HG03354 (cell line): Measurements from ENCODE around the gene TMX1.

ENCODE experiments used
- ATAC-seq: cut with Tn5 transposase; IDR thresholded peaks from one replicate; pipeline ENCODE4 v1.9.1; 2021; ENCODE audit warnings: mild to moderate bottlenecking; ENCODE audit not compliant: unreplicated experiment, poor library complexity, severe bottlenecking

TMX1 gene

GRCh38 chr14:51240804-51241380, 845 bp downstream of the TMX1 start:
- ATAC-seq = no peak

- no peak for ATAC-seq
These were observed 2.8 kb downstream of the TMX1 start for GRCh38 chr14:51242545-51243490.

DNA sequence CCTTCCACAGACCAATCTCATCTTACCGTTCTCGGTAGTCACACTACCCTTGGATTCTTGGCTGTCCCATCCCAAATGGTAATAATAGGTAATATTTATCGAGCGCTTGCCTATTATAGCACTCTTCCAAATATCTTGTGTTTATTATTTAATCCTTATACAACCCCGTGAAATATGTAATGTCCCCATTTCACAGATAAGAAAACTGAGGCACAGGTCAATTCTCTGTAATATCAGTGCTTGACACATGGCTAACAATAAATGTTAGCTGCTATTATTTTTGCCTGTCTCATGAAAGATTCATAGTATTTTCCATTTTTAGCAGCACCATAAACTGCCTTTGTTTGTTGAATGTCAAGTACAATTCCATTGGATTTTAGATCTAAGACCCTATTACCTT, 4.5 kb downstream of the TMX1 start:
- ATAC-seq = no peak

DNA sequence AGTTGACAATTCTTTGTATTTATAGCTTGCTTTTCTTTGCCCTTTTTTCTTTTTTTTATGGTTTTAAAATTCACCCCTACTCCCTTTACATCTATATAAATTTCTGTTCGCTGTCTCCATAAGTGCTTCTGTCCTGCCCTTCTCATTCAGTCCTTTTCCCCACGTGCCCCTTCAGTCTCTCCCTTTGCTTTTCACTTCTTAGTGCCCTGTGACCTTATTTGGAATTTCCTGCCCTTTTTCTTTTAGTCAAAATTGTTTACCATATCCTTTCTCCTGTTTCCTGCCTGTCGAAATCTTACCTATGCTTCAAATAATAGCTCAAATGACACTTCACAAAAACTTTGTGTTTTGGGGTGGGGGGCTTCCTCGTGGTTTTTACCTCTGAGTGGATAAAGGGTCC, 6.0 kb downstream of the TMX1 start:
- ATAC-seq = no peak

- peak; percentile 83 for ATAC-seq
These were observed 8.3 kb downstream of the TMX1 start for GRCh38 chr14:51248016-51248987.

DNA sequence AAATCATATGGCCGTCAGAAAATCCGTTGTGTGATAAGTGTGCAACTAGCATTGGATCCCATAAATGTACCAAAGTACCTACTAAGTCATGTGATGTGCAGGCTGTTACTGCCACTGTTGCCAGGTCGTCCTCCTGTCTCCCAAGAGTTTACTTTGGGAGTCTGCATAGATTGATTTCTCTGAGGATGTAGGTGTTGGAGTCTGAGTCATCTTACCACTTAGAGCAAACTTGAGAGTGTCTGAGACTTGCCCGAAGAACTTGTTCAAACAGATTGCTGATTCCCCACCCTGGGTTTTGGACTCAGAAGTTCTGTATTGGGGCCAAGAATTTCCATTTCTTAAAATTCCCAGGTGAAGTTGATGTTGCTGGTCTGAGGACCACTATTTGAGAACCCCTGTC, 11.4 kb downstream of the TMX1 start:
- no peak for ATAC-seq

DNA sequence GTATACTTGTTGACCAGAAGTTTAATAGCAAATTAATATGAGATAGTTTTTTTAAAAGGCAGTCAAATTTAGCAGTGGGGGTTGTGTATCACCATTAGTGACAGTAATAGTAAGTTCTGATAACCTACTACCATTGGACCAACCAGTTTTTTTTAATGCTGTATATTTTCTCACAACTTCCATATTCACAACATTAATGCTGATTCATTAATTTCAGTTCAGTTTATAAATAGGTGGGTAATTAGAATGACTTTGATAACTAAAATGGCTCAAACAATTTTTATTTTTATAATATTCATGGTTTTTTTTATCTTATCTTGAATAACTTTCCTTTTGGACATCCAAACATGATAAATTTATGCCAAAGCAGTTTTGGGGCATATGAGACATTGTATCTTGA, 13.8 kb downstream of the TMX1 start:
- ATAC-seq = no peak

DNA sequence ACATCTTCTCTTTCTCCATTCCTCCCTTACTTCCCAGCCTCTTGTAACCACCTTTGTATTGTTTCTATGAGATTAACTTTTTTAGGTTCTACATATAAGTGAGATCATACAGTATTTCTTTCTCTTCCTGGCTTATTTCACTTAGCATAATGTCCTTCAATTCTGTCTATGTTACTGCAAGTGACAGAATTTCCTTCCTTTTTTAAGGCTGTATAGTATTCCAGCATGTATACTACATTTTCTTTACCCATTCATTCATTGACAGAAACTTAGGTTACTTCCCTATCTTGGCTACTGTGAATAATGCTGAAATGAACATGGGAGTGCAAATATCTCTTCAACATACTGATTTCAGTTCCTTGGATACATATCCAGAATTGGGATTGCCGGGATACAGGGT, 18.2 kb downstream of the TMX1 start:
- ATAC-seq = no peak

GRCh38 chr14:51258788-51259187, 18.7 kb downstream of the TMX1 start:
- ATAC-seq = no peak

GRCh38 chr14:51260225-51260624, 20.2 kb downstream of the TMX1 start:
- no peak for ATAC-seq

- ATAC-seq = no peak
These were observed 21.1 kb downstream of the TMX1 start for GRCh38 chr14:51261151-51261550.

DNA sequence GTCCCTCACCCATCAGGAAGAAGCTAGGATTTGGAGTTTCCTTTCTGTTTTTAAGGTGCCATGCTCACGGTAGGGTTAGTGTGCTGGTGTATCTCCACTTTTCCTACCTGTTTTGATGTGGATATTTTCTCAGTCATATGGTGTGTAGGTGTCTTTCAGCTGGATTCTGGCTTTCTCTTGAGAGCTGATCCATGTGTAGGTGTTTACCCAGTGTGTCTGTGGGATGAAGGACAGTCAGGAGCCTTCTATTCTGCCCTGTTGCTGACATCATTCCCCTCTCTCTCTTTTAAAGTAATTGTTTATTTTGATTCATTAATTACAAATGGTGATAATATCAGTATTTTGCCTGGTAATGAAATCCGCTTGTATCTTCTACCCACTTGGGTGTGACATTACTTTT, 22.8 kb downstream of the TMX1 start:
- no peak for ATAC-seq

DNA sequence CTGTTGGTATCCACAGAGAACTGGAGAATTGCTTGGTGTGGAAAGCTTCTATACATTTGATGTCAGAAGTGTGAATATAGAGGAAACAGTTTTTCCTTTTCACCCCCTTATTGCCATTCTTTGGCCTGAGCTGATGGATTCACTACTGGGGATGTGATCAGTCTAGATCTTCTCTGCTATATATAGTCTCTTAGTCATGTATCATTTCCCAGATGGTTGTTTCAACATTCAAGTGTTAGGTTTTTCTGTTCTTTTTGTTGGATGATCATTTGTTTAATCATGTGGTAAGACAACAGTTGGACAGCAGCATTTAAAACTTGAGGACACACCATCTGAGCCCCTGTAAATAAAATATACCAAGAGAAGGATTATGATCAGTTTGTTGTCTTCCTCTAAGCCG, 29.6 kb downstream of the TMX1 start:
- ATAC-seq = no peak

- ATAC-seq = no peak
These were observed 36.6 kb downstream of the TMX1 start for GRCh38 chr14:51276605-51277004.

DNA sequence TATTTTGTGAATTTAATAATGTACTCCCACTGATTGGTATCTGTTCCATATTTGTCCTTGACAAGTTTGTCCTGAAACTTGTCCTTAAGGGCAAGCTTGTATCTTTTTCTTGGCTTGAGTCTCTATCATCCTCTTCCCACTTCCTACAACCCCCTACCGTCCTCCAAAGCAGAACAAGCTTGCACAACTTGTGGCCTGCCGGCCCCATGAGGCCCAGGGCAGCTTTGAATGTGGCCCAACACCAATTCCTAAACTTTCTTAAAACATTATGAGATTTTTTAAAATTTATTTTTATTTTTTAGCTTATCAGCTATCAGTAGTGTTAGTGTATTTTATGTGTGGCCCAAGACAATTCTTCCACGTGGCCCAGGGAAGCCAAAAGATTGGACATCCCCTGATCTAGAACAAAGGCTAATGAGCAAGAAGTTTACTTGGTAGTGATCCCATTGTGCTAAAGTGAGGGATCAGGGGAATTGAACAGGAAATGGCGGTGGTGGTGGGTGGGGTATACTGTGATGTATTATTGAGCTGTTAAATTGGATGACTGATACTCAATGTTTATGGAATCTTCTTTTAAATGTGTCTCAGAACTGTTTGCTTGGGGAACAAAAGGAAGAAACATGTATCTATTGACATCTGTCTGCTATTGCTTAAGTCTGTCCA, 37.8 kb downstream of the TMX1 start:
- ATAC-seq = no peak

DNA sequence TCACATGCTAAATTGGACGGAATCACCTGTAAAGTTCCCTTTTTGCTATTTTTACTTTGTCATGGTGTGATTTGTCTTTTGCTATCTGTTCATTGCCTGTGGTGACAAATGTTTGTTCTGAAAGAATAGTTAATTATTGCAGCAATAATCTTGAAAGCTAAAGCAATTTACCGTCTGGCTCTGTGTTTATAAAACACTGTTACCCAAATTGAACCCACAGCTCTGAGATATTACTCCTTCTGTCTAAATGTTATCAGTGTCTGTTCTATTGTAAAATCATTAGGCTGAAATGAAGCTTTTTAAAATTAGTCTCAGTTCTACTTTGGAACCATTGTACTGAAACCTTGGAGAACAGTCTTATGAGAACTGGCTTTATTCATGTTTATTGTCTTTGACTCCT, 42.5 kb downstream of the TMX1 start:
- no peak for ATAC-seq

- peak; percentile 60 for ATAC-seq
These were observed 43.5 kb downstream of the TMX1 start for GRCh38 chr14:51283402-51284085.

DNA sequence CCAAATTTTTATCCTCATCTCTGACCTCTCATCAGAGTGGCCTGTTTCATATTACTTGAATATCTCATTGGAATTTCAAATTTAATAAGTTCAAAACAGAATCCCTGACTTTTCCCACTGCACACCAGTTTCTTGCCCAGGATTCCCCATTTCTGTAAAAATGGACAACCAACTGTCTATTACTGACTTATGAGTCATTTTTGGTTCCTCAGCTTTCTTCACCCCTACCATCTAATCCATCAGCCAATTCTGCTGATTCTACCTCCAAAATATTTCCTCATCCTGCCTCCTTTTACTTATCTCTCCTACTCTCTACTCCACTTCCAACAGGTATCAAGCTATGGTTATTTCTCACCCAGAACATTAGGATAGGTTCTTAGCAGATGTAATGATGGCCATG, 44.2 kb downstream of the TMX1 start:
- ATAC-seq = no peak

DNA sequence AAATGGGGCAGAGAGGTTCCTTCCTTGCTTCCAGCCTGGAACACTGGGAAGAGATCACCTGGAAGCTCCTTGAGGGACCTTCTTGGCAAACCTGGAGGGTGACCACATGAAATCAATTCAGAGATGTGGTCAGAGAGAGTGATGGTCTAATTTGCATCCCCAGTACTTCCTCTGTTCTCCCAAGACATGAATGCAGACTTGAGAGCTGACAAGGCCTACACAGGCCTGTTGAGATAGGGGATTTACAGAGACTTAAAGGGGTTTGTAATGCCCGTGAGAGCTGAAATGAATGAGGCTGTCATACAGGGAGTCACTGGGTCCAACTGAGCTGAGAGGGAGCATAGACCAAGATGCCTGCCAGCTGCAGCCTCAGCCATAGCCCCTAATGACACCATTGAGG, 45.1 kb downstream of the TMX1 start:
- no peak for ATAC-seq
